K562 (cell line): ENCODE results near the gene ITGB5. TPM values are rescaled to one million over a fixed set of nuclear protein-coding genes. Genes with fewer than 3 reads are reported as not detected.

ENCODE experiments used
- ATAC-seq: fragments of 200-7000 bp; cut with Tn5 transposase; 3 replicates; pipeline ENCODE4 v1.9.1; 2020; ENCODE audit warnings: moderate library complexity
- BruUV-seq: library from RNA; stranded (reverse); fragments of 400-500 nt; replicated peaks from 2 replicates; lab custom pipeline; 2021; lab: Mats Ljungman, UMichigan
- CTCF ChIA-PET: fragments of 300-600 bp; formaldehyde crosslinking; extraction: SDS; loops from one replicate; lab custom pipeline; 2021; ENCODE audit warnings: low intra/inter-chr PET ratio; lab: Yijun Ruan, JAX
- POLR2A ChIA-PET: fragments of 300-600, 350-650 bp; sonication (Branson Sonifier 250); formaldehyde crosslinking; extraction: SDS; loops from one replicate; lab custom pipeline; 2021; ENCODE audit warnings: antibody characterized with exemption, inconsistent platforms; lab: Yijun Ruan, JAX
- DNase-seq, 4 experiments: peaks; one replicate each; pipeline versions ENCODE4 v3.0.0 to v3.0.0-alpha.2; 2011 to 2018; ENCODE audit warnings: low spot score in 3 of 4, mixed read lengths in 3 of 4; ENCODE audit errors: extremely low read depth in 1 of 4
- FAIRE-seq: peaks from 2 replicates; lab custom pipeline; 2011; peaks lifted over from hg19 to GRCh38; lab: Jason Lieb, UNC
- H2AFZ ChIP-seq: 2 replicates; pipeline ENCODE4 v1.6.0; 2011; ENCODE audit warnings: low read depth, low read length, control low read depth, inconsistent platforms
- H3K27ac ChIP-seq: fragments of 200-600 bp; 3 replicates; pipeline ENCODE4 v1.8.0; 2011; ENCODE audit warnings: low read depth, mild to moderate bottlenecking, control low read depth, inconsistent platforms, low read length, moderate library complexity, mixed read lengths; ENCODE audit errors: extremely low read depth
- H3K27me3 ChIP-seq, 2 experiments: fragments of 300-600 bp in 1 of 2; 2 replicates in 1 of 2; 3 replicates in 1 of 2; pipeline versions ENCODE4 v1.6.0 to v1.8.0; 2011; ENCODE audit warnings: inconsistent platforms in 2 of 2, low read length in 2 of 2, mild to moderate bottlenecking in 1 of 2, mixed read lengths in 1 of 2, moderate library complexity in 1 of 2; ENCODE audit not compliant: control insufficient read depth in 2 of 2, insufficient read depth in 2 of 2
- H3K36me3 ChIP-seq: fragments of 300-600 bp; 3 replicates; pipeline ENCODE4 v1.8.0; 2011; ENCODE audit warnings: mild to moderate bottlenecking, low read length, inconsistent platforms; ENCODE audit not compliant: control insufficient read depth, insufficient read depth
- H3K4me1 ChIP-seq, 2 experiments: fragments of 200-600 bp in 1 of 2; replicated peaks in 1 of 2; 2 replicates in 1 of 2; 3 replicates in 1 of 2; pipeline versions ENCODE4 v1.5.1 to v1.8.0; 2011; ENCODE audit warnings: inconsistent platforms in 2 of 2, low read length in 2 of 2, mild to moderate bottlenecking in 1 of 2, mixed read lengths in 1 of 2, moderate library complexity in 1 of 2; ENCODE audit not compliant: control insufficient read depth in 2 of 2, insufficient read depth in 2 of 2
- H3K4me2 ChIP-seq: 2 replicates; pipeline ENCODE4 v1.6.1; 2011; ENCODE audit warnings: low read length, control low read depth, inconsistent platforms, mixed read lengths; ENCODE audit not compliant: insufficient read depth
- H3K4me3 ChIP-seq: fragments of 200-600 bp; sonication (generic), shearing (Covaris generic); 2 replicates; pipeline ENCODE4 v1.5.1; 2016; ENCODE audit warnings: control low read depth, inconsistent platforms
- H3K79me2 ChIP-seq: fragments of 200-600 bp; 3 replicates; pipeline ENCODE4 v1.8.0; 2011; ENCODE audit warnings: low read length, inconsistent platforms; ENCODE audit not compliant: control insufficient read depth, insufficient read depth
- H3K9ac ChIP-seq, 2 experiments: 2 replicates each; pipeline versions ENCODE4 v1.6.0 to v1.6.1; 2011; ENCODE audit warnings: low read depth in 2 of 2, low read length in 2 of 2, control low read depth in 1 of 2, inconsistent platforms in 1 of 2, mild to moderate bottlenecking in 1 of 2, mixed read lengths in 1 of 2; ENCODE audit not compliant: insufficient read depth in 1 of 2
- H3K9me1 ChIP-seq: one replicate; pipeline ENCODE4 v1.6.0; 2011; ENCODE audit warnings: inconsistent platforms, mild to moderate bottlenecking, low read length, moderate library complexity; ENCODE audit not compliant: control insufficient read depth, insufficient read depth
- H3K9me3 ChIP-seq: replicated peaks from 2 replicates; pipeline ENCODE4 v1.5.1; 2011; ENCODE audit warnings: low read depth, low read length, inconsistent platforms; ENCODE audit not compliant: control insufficient read depth, insufficient read depth
- H4K20me1 ChIP-seq: replicated peaks from 2 replicates; pipeline ENCODE4 v1.6.1; 2011; ENCODE audit warnings: low read length, inconsistent platforms, mixed read lengths; ENCODE audit not compliant: control insufficient read depth, insufficient read depth
- CBX3 ChIP-seq, 2 experiments: IDR thresholded peaks; 1 replicate in 1 of 2; 2 replicates in 1 of 2; pipeline ENCODE4 v1.6.1; 2012; ENCODE audit warnings: inconsistent platforms in 2 of 2, low read length in 2 of 2, borderline replicate concordance in 1 of 2, control low read depth in 1 of 2
- EP400 ChIP-seq: fragments of 450-650 bp; IDR thresholded peaks from 2 replicates; pipeline ENCODE4 v1.6.1; 2017; ENCODE audit warnings: antibody characterized with exemption, mild to moderate bottlenecking, moderate library complexity
- ESRRB ChIP-seq: fragments of 250-450 bp; sonication (Bioruptor Pico); IDR thresholded peaks from 2 replicates; pipeline ENCODE4 v1.5.0; 2020; ENCODE audit warnings: mild to moderate bottlenecking, moderate library complexity, borderline replicate concordance
- GATAD2B ChIP-seq: fragments of 450-650 bp; IDR thresholded peaks from 2 replicates; pipeline ENCODE4 v1.6.1; 2017; ENCODE audit warnings: mild to moderate bottlenecking, borderline replicate concordance
- KAT2B ChIP-seq: IDR thresholded peaks from one replicate; pipeline ENCODE4 v1.6.1; 2012; ENCODE audit warnings: low read depth, mild to moderate bottlenecking, control low read depth, inconsistent platforms, low read length, moderate library complexity
- PBX2 ChIP-seq, 2 experiments: IDR thresholded peaks in 1 of 2; conservative IDR thresholded peaks in 1 of 2; 2 replicates each; pipeline ENCODE4 v1.6.1; 2016; ENCODE audit warnings: low read depth in 2 of 2, mild to moderate bottlenecking in 1 of 2, missing compliant biosample characterization in 1 of 2, missing genetic modification characterization in 1 of 2, moderate library complexity in 1 of 2
- PHF21A ChIP-seq: fragments of 450-650 bp; IDR thresholded peaks from 2 replicates; pipeline ENCODE4 v1.6.1; 2017; ENCODE audit warnings: low read depth, borderline replicate concordance
- POLR2AphosphoS2 ChIP-seq: IDR thresholded peaks from 2 replicates; pipeline ENCODE4 v1.6.1; 2012; ENCODE audit warnings: low read length, improper control_type of control experiment
- RBM22 ChIP-seq: fragments of 200-400 bp; formaldehyde crosslinking; IDR thresholded peaks from 2 replicates; pipeline ENCODE4 v1.6.1; 2018; ENCODE audit warnings: low read length, low read depth; ENCODE audit not compliant: poor library complexity, severe bottlenecking
- RBM39 ChIP-seq: fragments of 200-400 bp; formaldehyde crosslinking; optimal IDR thresholded peaks from 2 replicates; pipeline ENCODE3; 2018; ENCODE audit warnings: low read depth, low read length
- ZBTB1 ChIP-seq: sonication (generic); formaldehyde crosslinking; IDR thresholded peaks from 2 replicates; pipeline ENCODE4 v1.8.1; 2023; ENCODE audit warnings: missing genetic modification reagents, low read depth, mild to moderate bottlenecking, borderline replicate concordance
- ZNF253 ChIP-seq: fragments of 250-450 bp; sonication (Bioruptor Pico); conservative IDR thresholded peaks from 2 replicates; pipeline ENCODE4 v1.6.1; 2021; ENCODE audit warnings: mild to moderate bottlenecking
- ZNF398 ChIP-seq: fragments of 250-450 bp; sonication (Bioruptor Pico); IDR thresholded peaks from 2 replicates; pipeline ENCODE4 v1.8.0; 2021; ENCODE audit warnings: moderate library complexity, mild to moderate bottlenecking, inconsistent platforms
- ZNF41 ChIP-seq: fragments of 250-450 bp; sonication (Bioruptor Pico); conservative IDR thresholded peaks from 2 replicates; pipeline ENCODE4 v1.4.0; 2020; ENCODE audit warnings: mild to moderate bottlenecking
- ZNF561 ChIP-seq: fragments of 450-650 bp; formaldehyde crosslinking; conservative IDR thresholded peaks from 2 replicates; pipeline ENCODE4 v1.4.0; 2020; ENCODE audit warnings: mild to moderate bottlenecking, moderate library complexity
- ZNF644 ChIP-seq: fragments of 200-800 bp; sonication (Bioruptor generic); IDR thresholded peaks from 2 replicates; pipeline ENCODE4 v1.6.1; 2016; ENCODE audit warnings: low read depth, missing genetic modification characterization, missing compliant biosample characterization
- ZZZ3 ChIP-seq: fragments of 450-650 bp; IDR thresholded peaks from 2 replicates; pipeline ENCODE4 v1.6.1; 2016; ENCODE audit warnings: antibody characterized with exemption, mild to moderate bottlenecking, moderate library complexity
- WGBS: fragments of 100-300 bp; shearing (Covaris generic); methylation state at CpG from one replicate; pipeline ENCODE4 v1.1.6; 2016; ENCODE audit warnings: low coverage, mixed read lengths; ENCODE audit not compliant: insufficient coverage; ENCODE audit errors: missing lambda C conversion rate; 5-methylcytosine and 5-hydroxymethylcytosine counted together
- in situ Hi-C: fragments of 300-500 bp; cut with MboI; formaldehyde crosslinking; loops from 4 replicates; pipeline ENCODE4 v1.15.0; 2018; ENCODE audit warnings: inconsistent platforms, mixed read lengths
- intact Hi-C: fragments of 100-400 bp; cut with micrococcal nuclease; formaldehyde crosslinking; loops from 2 replicates; pipeline ENCODE4 v1.14.2; 2022
- polyA plus RNA-seq, 8 experiments: library from polyadenylated mRNA; depleted of rRNA in 4 of 8; stranded (reverse) in 5 of 8; unstranded in 3 of 8; fragments of >200 nt; fragmentation: Nextera tagmentation in 2 of 8; fragmentation: Illumina TruSeq in 1 of 8; extraction: Ambion mirVana in 2 of 8; extraction: Trizol in 1 of 8; gene quantifications; 2 replicates each; pipeline versions ENCODE4 v1.2.1 to v1.2.3, GENCODE V29; 2011 to 2014; ENCODE audit warnings: inconsistent platforms in 1 of 8, missing spikeins in 1 of 8
- total RNA-seq, 7 experiments: library from RNA; depleted of rRNA in 6 of 7; stranded (reverse); fragments of >200 nt in 6 of 7; fragmentation: Illumina TruSeq in 2 of 7; extraction: Trizol in 2 of 7; gene quantifications; 2 replicates each; pipeline versions ENCODE4 v1.2.1 to v1.2.3, GENCODE V29; 2011 to 2021; ENCODE audit warnings: low replicate concordance in 1 of 7

ITGB5 gene
- total and polyA plus RNA-seq, 9 of the 15 experiments (the other 6 are each of a cell fraction or from before 2014, with no cell fraction given): 1.7 to 46.8 (median 9.9) TPM

GRCh38 chr3:124851905-124852304 lies 35.3 kb downstream of the ITGB5 start:
- Histone ChIP-seq H3K79me2 (no peaks in the 10 kb centered on the region), H3K4me2 (no peak overlapping the region), H3K27me3 (no peaks in the 10 kb centered on the region), H3K9ac (no peak overlapping the region; a peak in 1 of 4 replicates), H3K27ac (no peak overlapping the region), H3K36me3 (no peaks in the 10 kb centered on the region; the same call in 2 of the 3 replicates), H3K9me1 (no peaks in the 10 kb centered on the region), H3K4me3 (no peak overlapping the region), H3K4me1 (no peaks in the 10 kb centered on the region), H3K9me3 (no peaks in the 10 kb centered on the region), H4K20me1 (no peaks in the 10 kb centered on the region), H2AFZ (no peak overlapping the region)
- no TSS peak for BruUV-seq
- in situ Hi-C loops: no loop called here
- DNase-seq (no peak), ATAC-seq (no peak), FAIRE-seq (no peak)
- ChIA-PET CTCF (no interaction called here), POLR2A (no interaction called here)
- intact Hi-C loops: no loop called here
- WGBS: 49% methylated on average over 8 of the region's 12 CpGs
- TF ChIP-seq GATAD2B (no peak), RBM39 (no peak), RBM22 (no peak), ZNF644 (tag) (no peak), ESRRB (no peak), CBX3 (IDR thresholded peaks at IDR 0.05; ENCODE audit: borderline replicate concordance in 1 of 2, low read length in 2 of 2) (no peak), ZNF41 (CRISPR knock-in tag) (no peak), ZNF398 (no peak), KAT2B (no peak), ZZZ3 (no peak), PHF21A (no peak), ZBTB1 (no peak), ZNF253 (no peak), EP400 (no peak), POLR2AphosphoS2 (no peak), PBX2 (CRISPR knock-in tag; IDR thresholded peaks at IDR 0.05; ENCODE audit: low read depth) (no peak), PBX2 (tag; conservative IDR thresholded peaks at IDR 0.05; ENCODE audit: low read depth) (no peak), ZNF561 (CRISPR knock-in tag) (no peak)
